Right lobe of liver (tissue), 4 donors: Measurements from ENCODE around the gene P3R3URF.

ENCODE experiments used
- POLR2A ChIP-seq: fragments of 450-650 bp; IDR thresholded peaks from one replicate; pipeline ENCODE4 v1.6.1; 2017; ENCODE audit warnings: antibody characterized with exemption, mild to moderate bottlenecking
- TF ChIP-seq, protein P1 (sequence below), 4 donors: fragments of 200-600 bp in 3 of 4; fragments of 450-650 bp in 1 of 4; IDR thresholded peaks; one replicate each; pipeline versions ENCODE4 v1.5.1 to v1.8.0; 2016 to 2022; ENCODE audit warnings: antibody characterized with exemption in 4 of 4, mild to moderate bottlenecking in 2 of 4
- donor health status: DM: no; HTN: no; CAD: no.
- donor health status: DM: no; HTN: no; CAD: no.
- donor health status: DM: no; HTN: yes; CAD: no.

DNA sequence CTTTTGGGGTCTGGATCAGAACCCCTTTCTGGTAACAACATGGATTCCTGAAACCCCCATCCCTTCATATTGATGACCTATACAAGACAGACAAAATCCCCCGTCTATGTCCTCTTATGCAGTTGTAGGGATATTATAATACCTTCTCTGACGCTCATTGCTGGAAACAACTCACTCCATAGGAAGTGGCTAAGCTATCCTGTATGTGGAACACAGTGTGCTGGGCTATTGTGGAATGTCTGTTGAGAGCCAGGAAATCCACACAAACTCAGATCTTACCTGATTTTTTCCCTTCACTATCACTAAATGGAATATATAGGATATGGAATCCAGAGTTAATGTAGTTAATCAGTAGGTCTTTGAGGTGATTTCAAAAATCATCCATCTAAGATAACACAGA is 26.2 kb downstream of the P3R3URF start:
- TF ChIP-seq, protein P1, sequence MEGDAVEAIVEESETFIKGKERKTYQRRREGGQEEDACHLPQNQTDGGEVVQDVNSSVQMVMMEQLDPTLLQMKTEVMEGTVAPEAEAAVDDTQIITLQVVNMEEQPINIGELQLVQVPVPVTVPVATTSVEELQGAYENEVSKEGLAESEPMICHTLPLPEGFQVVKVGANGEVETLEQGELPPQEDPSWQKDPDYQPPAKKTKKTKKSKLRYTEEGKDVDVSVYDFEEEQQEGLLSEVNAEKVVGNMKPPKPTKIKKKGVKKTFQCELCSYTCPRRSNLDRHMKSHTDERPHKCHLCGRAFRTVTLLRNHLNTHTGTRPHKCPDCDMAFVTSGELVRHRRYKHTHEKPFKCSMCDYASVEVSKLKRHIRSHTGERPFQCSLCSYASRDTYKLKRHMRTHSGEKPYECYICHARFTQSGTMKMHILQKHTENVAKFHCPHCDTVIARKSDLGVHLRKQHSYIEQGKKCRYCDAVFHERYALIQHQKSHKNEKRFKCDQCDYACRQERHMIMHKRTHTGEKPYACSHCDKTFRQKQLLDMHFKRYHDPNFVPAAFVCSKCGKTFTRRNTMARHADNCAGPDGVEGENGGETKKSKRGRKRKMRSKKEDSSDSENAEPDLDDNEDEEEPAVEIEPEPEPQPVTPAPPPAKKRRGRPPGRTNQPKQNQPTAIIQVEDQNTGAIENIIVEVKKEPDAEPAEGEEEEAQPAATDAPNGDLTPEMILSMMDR (IDR thresholded peaks at IDR 0.05), result no peak
- TF ChIP-seq POLR2A, result no peak
